Stimulated activated CD8-positive, alpha-beta memory T cell treated with anti-CD3 and anti-CD28 coated beads, Interleukin-4, amount 100 ng/mL, for 4 hours (primary cell): ENCODE measurements around the gene ARHGAP9.
"Not testable (repeated sequence)": the region's sequence is repeated elsewhere in the genome, so short reads cannot be mapped to it uniquely, and the experiment has no call there.

Source experiments
- DNase-seq, 2 donors: peaks; one replicate each; pipeline ENCODE4 v3.0.0-alpha.2; 2020; ENCODE audit warnings: low read depth in 2 of 2, low spot score in 1 of 2

ARHGAP9 gene

GRCh38 chr12:57495051-57495701 is 15.5 kb upstream of the ARHGAP9 start:
- not testable (repeated sequence) for DNase-seq

DNA sequence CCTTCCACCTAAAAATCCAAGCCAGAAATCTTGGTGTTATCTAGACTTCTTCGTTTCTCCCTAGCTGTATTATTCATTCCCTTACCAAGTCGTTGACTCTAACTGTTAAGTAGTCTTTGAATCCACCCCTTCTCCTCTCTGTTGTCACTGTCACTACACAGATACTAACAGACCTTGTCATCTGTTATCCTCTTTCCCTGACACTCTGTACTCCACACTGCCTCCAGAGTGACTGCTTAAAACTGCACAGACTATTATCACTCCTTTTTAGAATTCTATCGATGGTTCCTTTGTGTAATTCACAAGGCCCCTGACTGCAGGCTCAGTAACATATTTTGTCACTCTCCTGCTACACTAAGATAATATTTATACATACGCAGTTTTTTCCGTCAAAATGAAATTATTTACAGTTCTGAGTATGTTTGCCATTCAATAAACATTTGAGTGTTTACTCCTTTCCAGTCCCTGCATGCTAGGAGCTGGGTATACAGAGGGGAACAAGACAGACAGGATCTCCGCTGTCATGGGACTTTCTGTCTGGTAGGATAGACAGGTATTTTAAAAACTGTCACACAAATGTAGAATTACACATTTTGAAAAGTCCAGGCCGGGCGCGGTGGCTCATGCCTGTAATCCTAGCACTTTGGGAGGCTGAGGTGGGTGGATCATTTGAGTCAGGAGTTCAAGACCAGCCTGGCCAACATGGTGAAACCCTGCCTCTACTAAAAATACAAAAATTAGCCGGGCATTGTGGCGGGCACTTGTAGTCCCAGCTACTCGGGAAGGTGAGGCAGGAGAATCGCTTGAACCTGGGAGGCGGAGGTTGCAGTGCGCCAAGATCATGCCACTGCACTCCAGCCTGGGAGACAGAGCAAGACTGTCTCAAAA is 12.0 kb upstream of the ARHGAP9 start:
- no peak for DNase-seq

DNA sequence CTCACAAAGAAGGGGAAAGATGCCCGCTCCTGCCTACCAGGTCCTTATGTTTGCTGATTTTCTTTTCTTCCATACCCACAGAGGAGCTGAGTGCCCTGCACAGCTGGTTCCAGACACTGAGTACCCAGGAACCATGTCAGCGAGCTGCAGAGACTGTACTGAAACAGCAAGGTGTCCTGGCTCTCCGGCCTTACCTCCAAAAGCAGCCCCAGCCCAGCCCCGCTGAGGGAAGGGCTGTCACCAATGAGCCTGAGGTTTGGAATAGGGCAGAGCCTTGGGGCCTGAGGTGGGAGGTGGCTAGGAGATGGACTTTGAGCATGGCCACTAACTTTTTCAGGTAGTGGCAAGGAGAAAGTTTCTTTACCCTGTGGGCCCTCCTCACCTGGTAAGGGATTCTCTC is 10.5 kb upstream of the ARHGAP9 start:
- DNase-seq = no peak

GRCh38 chr12:57489157-57489641 is 9.5 kb upstream of the ARHGAP9 start:
- DNase-seq = no peak

DNA sequence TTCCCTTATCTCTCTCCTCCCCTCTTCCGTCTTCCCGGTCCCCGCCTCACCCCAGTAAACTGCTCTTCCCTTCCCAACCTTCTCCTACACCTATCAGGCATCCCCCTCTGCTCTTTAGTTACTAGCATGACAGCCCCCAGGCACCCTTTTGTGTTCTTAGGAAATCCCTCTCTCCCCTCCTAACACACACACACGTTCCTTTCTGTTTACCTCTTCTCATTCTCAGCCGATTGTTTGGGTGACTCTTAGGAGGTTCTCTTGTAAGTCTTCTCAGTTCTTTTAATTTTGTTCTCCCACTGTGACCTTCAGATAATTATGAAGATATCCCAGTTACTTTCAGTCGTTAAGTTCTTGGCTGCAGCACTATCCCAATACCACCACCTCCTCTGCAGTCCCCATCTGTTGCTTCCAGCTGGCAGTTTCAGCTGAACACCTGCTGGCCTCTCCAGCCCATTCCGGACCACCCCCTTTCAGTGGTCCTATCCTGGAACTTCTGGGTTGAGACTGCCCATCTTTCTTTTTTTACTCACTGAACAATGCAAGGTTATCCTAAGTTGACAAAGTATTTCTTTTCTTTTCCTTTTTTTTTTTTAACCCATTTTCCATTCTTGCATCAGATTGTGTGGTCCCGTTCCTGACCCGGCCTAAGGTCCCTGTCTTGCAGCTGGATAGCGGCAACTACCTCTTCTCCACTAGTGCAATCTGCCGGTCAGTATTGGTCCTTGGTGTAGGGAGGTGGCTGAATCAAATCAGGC is 8.9 kb upstream of the ARHGAP9 start:
- no peak for DNase-seq

DNA sequence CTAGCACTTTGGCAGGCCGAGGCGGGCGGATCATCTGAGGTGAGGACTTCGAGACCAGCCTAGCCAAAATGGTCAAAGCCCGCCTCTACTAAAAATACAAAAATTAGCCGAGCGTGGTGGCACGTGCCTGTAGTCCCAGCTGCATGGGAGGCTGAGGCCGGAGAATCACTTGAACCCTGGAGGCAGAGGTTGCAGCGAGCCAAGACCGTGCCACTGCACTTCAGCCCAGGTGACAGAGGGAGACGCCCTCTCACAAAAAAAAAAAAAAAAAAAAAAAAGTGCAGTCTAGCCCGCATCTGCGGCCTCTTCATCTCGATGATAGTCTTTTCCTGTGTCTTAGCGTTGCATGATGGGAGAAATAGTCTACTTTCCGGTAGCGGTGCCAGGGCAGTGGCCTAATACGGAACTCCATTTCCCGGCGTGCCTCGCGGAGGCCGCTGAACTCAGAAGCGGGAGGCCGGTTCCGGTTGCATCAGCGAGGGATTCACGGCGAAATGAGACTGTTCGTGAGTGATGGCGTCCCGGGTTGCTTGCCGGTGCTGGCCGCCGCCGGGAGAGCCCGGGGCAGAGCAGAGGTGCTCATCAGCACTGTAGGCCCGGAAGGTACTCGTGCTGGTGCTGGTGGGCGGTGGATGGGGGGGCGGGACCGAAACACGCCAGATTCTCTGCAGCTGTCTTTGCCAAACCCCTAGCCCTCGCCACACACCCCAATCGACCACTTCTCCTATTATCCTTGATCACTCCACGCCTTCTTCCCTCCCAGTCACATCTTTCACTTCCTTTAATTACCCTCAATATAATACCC is 8.1 kb upstream of the ARHGAP9 start, which contains the start of gene MARS1:
Gene MARS1, plus strand, starts transcription at position 472 of the 805 bp plus-strand sequence. Its CDS starts 23 bp downstream, at position 495.
- DNase-seq = peak; percentile 79 to 87

DNA sequence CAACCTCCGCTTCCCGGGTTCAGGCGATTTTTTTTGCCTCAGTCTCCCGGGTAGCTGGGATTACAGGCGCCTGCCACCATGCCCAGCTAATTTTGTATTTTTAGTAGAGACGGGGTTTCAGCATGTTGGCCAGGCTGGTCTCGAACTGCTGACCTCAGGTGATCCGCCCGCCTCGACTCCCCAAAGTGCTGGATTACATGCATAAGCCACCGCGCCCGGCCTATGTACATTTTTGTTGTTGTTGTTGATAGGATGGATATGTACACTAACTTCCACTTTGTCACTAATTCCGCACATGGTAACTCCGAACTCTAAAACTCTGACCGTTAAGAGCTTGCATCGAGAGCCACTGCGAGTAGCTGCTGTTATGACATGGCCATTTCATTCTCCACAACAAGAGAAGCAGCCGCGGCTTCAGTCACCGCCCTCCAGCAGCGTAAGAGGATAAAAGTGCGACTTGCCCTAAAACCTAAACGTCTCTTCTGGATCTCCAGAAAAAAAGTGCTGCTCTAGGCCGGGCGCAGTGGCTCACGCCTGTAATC is 7.5 kb upstream of the ARHGAP9 start:
- DNase-seq = no peak

GRCh38 chr12:57485695-57486094 is 6.0 kb upstream of the ARHGAP9 start:
- no peak for DNase-seq

GRCh38 chr12:57483466-57483865 is 3.8 kb upstream of the ARHGAP9 start:
- DNase-seq = no peak

DNA sequence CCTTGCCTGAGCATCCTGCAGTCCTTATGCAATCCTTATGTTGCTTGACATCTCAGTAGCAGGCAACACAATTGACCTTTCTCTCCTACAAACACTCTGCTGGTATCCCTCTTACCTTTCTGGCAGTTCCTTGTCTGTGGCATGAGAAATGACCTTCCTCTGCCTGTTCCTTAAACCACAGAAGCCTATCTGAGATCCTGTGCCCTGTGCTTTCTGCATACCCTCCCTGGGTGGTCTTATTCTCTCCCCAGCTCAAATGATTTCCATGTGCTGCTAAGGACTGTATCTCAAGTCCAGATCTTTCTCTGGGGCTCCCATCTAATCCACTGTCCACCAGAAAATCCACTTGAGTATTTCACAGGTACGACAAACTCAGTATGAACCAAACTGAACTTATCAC is 2.0 kb upstream of the ARHGAP9 start:
- no peak for DNase-seq

DNA sequence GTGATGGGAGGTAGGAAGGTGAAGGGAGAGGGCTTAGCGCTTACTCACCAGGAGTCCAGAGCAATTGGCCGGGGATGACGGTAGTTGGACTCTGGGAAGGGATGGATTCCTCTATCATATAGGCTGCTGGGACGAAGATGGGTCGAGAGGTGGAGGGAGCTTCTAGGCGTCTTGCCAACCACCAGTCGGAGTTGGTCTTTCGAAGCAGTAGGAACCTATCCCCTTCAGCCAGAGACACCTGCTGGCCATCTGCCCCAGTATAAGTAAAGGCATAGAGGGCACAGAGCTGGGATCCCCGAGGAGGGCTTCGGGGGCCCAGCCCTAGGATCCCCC is 657 bp downstream of the ARHGAP9 start:
- no peak for DNase-seq

GRCh38 chr12:57477710-57478681 is 1.7 kb downstream of the ARHGAP9 start:
- no peak for DNase-seq

- DNase-seq = no peak
Observed at GRCh38 chr12:57476993-57477709, 2.5 kb downstream of the ARHGAP9 start.

DNA sequence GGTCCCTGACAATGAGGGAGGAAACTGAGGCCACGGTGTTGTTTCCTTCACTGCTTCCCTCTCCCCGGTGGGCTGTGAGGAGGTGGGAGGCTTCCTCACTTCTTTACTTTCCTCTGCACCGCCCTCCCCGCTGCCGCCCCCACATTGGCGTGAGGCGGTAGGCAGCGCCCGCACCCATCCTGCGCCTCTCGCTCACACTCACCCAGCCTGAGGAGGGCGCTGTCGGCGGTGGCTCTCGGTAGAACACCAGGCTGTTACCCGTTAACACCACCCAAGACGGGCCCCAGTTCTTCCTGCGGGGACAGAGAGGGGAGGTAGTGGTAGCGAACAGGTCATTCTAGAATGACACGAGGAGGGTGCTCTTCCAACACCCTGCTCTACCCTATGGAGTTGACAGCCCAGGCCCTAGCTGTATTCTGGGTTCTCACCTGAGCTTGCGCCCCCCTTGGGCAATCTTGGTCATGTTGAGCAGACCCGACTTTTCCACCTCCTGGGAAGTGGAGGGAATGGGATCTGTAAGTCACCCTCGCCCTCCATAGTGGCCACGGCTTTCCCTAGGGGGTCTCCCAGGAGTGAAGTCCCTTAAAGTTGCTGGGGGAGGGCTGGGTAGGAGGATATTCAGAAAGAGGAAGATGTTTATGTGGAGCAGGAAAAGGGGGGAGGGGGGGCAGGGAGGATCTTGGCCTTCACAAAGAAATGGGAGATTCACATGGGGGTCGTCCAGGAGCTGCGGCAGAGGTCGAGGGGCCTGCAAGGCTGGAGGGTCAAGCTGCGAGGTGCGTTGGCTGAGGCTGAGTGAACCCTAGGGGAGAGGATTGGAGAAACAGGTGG is 3.3 kb downstream of the ARHGAP9 start:
- DNase-seq = peak in 1 of 2 donors; percentile 54

- no peak for DNase-seq
Observed at GRCh38 chr12:57475271-57476161, 4.2 kb downstream of the ARHGAP9 start.

GRCh38 chr12:57474862-57475261 is 4.8 kb downstream of the ARHGAP9 start:
- no peak for DNase-seq

- no peak for DNase-seq
Observed at GRCh38 chr12:57474430-57474829, 5.2 kb downstream of the ARHGAP9 start.
